ENCODE results near the gene SH3RF3.

- TF ChIP-seq GATA2 (IDR thresholded peaks at IDR 0.05; ENCODE audit: low read depth, low read length) (no peak), GATA3 (IDR thresholded peaks at IDR 0.05; ENCODE audit: low read depth, low read length) (no peak)
Measured at GRCh38 chr2:109264595-109265328, 135.8 kb downstream of the SH3RF3 start.
